K562 (cell line): Measurements from ENCODE around the gene SPON2. TPM values are rescaled to one million over a fixed set of nuclear protein-coding genes. Genes with fewer than 3 reads are reported as not detected.

ENCODE experiments used
- ATAC-seq: fragments of 200-7000 bp; cut with Tn5 transposase; 3 replicates; pipeline ENCODE4 v1.9.1; 2020; ENCODE audit warnings: moderate library complexity
- BruUV-seq: library from RNA; stranded (reverse); fragments of 400-500 nt; replicated peaks from 2 replicates; lab custom pipeline; 2021; lab: Mats Ljungman, UMichigan
- CTCF ChIA-PET: fragments of 300-600 bp; formaldehyde crosslinking; extraction: SDS; loops from one replicate; lab custom pipeline; 2021; ENCODE audit warnings: low intra/inter-chr PET ratio; lab: Yijun Ruan, JAX
- POLR2A ChIA-PET: fragments of 300-600, 350-650 bp; sonication (Branson Sonifier 250); formaldehyde crosslinking; extraction: SDS; loops from one replicate; lab custom pipeline; 2021; ENCODE audit warnings: antibody characterized with exemption, inconsistent platforms; lab: Yijun Ruan, JAX
- DNase-seq, 4 experiments: peaks; one replicate each; pipeline versions ENCODE4 v3.0.0 to v3.0.0-alpha.2; 2011 to 2018; ENCODE audit warnings: low spot score in 3 of 4, mixed read lengths in 3 of 4; ENCODE audit errors: extremely low read depth in 1 of 4
- FAIRE-seq: peaks from 2 replicates; lab custom pipeline; 2011; peaks lifted over from hg19 to GRCh38; lab: Jason Lieb, UNC
- H2AFZ ChIP-seq: 2 replicates; pipeline ENCODE4 v1.6.0; 2011; ENCODE audit warnings: low read depth, low read length, control low read depth, inconsistent platforms
- H3K27ac ChIP-seq: fragments of 200-600 bp; 3 replicates; pipeline ENCODE4 v1.8.0; 2011; ENCODE audit warnings: low read depth, mild to moderate bottlenecking, control low read depth, inconsistent platforms, low read length, moderate library complexity, mixed read lengths; ENCODE audit errors: extremely low read depth
- H3K27me3 ChIP-seq, 2 experiments: fragments of 300-600 bp in 1 of 2; 2 replicates in 1 of 2; 3 replicates in 1 of 2; pipeline versions ENCODE4 v1.6.0 to v1.8.0; 2011; ENCODE audit warnings: inconsistent platforms in 2 of 2, low read length in 2 of 2, mild to moderate bottlenecking in 1 of 2, mixed read lengths in 1 of 2, moderate library complexity in 1 of 2; ENCODE audit not compliant: control insufficient read depth in 2 of 2, insufficient read depth in 2 of 2
- H3K36me3 ChIP-seq: fragments of 300-600 bp; 3 replicates; pipeline ENCODE4 v1.8.0; 2011; ENCODE audit warnings: mild to moderate bottlenecking, low read length, inconsistent platforms; ENCODE audit not compliant: control insufficient read depth, insufficient read depth
- H3K4me1 ChIP-seq, 2 experiments: fragments of 200-600 bp in 1 of 2; replicated peaks in 1 of 2; 2 replicates in 1 of 2; 3 replicates in 1 of 2; pipeline versions ENCODE4 v1.5.1 to v1.8.0; 2011; ENCODE audit warnings: inconsistent platforms in 2 of 2, low read length in 2 of 2, mild to moderate bottlenecking in 1 of 2, mixed read lengths in 1 of 2, moderate library complexity in 1 of 2; ENCODE audit not compliant: control insufficient read depth in 2 of 2, insufficient read depth in 2 of 2
- H3K4me2 ChIP-seq: 2 replicates; pipeline ENCODE4 v1.6.1; 2011; ENCODE audit warnings: low read length, control low read depth, inconsistent platforms, mixed read lengths; ENCODE audit not compliant: insufficient read depth
- H3K4me3 ChIP-seq: fragments of 200-600 bp; sonication (generic), shearing (Covaris generic); 2 replicates; pipeline ENCODE4 v1.5.1; 2016; ENCODE audit warnings: control low read depth, inconsistent platforms
- H3K79me2 ChIP-seq: fragments of 200-600 bp; 3 replicates; pipeline ENCODE4 v1.8.0; 2011; ENCODE audit warnings: low read length, inconsistent platforms; ENCODE audit not compliant: control insufficient read depth, insufficient read depth
- H3K9ac ChIP-seq, 2 experiments: 2 replicates each; pipeline versions ENCODE4 v1.6.0 to v1.6.1; 2011; ENCODE audit warnings: low read depth in 2 of 2, low read length in 2 of 2, control low read depth in 1 of 2, inconsistent platforms in 1 of 2, mild to moderate bottlenecking in 1 of 2, mixed read lengths in 1 of 2; ENCODE audit not compliant: insufficient read depth in 1 of 2
- H3K9me1 ChIP-seq: one replicate; pipeline ENCODE4 v1.6.0; 2011; ENCODE audit warnings: inconsistent platforms, mild to moderate bottlenecking, low read length, moderate library complexity; ENCODE audit not compliant: control insufficient read depth, insufficient read depth
- H3K9me3 ChIP-seq: replicated peaks from 2 replicates; pipeline ENCODE4 v1.5.1; 2011; ENCODE audit warnings: low read depth, low read length, inconsistent platforms; ENCODE audit not compliant: control insufficient read depth, insufficient read depth
- H4K20me1 ChIP-seq: replicated peaks from 2 replicates; pipeline ENCODE4 v1.6.1; 2011; ENCODE audit warnings: low read length, inconsistent platforms, mixed read lengths; ENCODE audit not compliant: control insufficient read depth, insufficient read depth
- ARID2 ChIP-seq: fragments of 450-650 bp; IDR thresholded peaks from 2 replicates; pipeline ENCODE4 v1.6.1; 2017; ENCODE audit warnings: antibody characterized with exemption, mild to moderate bottlenecking
- E2F5 ChIP-seq: sonication (generic); formaldehyde crosslinking; IDR thresholded peaks from 2 replicates; pipeline ENCODE4 v1.8.0; 2022; ENCODE audit warnings: mild to moderate bottlenecking, missing genetic modification reagents
- HDAC3 ChIP-seq: fragments of 450-650 bp; IDR thresholded peaks from 2 replicates; pipeline ENCODE4 v1.6.1; 2018; ENCODE audit warnings: borderline replicate concordance, mild to moderate bottlenecking, moderate library complexity; ENCODE audit not compliant: partially characterized antibody
- HDAC8 ChIP-seq: fragments of 450-650 bp; IDR thresholded peaks from 2 replicates; pipeline ENCODE4 v1.6.1; 2016; ENCODE audit warnings: mild to moderate bottlenecking, missing genetic modification characterization, moderate library complexity, missing compliant biosample characterization
- MYBL2 ChIP-seq, 2 experiments: fragments of 450-650 bp in 1 of 2; sonication (generic) in 1 of 2; formaldehyde crosslinking in 1 of 2; IDR thresholded peaks; 2 replicates each; pipeline versions ENCODE4 v1.6.1 to v1.8.1; 2017 to 2022; ENCODE audit warnings: borderline replicate concordance in 1 of 2, inconsistent platforms in 1 of 2, low read depth in 1 of 2, mild to moderate bottlenecking in 1 of 2, missing genetic modification reagents in 1 of 2, moderate library complexity in 1 of 2
- NR2C2 ChIP-seq, 2 experiments: fragments of 200-800 bp in 1 of 2; sonication (Bioruptor generic) in 1 of 2; sonication (generic) in 1 of 2; formaldehyde crosslinking in 1 of 2; IDR thresholded peaks; 2 replicates each; pipeline versions ENCODE4 v1.6.1 to v1.8.0; 2016 to 2022; ENCODE audit warnings: mild to moderate bottlenecking in 1 of 2, missing compliant biosample characterization in 1 of 2, missing genetic modification characterization in 1 of 2, missing genetic modification reagents in 1 of 2
- PHB ChIP-seq: fragments of 250-450 bp; sonication (Bioruptor Pico); IDR thresholded peaks from 2 replicates; pipeline ENCODE4 v1.5.0; 2021
- WGBS: fragments of 100-300 bp; shearing (Covaris generic); methylation state at CpG from one replicate; pipeline ENCODE4 v1.1.6; 2016; ENCODE audit warnings: low coverage, mixed read lengths; ENCODE audit not compliant: insufficient coverage; ENCODE audit errors: missing lambda C conversion rate; 5-methylcytosine and 5-hydroxymethylcytosine counted together
- in situ Hi-C: fragments of 300-500 bp; cut with MboI; formaldehyde crosslinking; loops from 4 replicates; pipeline ENCODE4 v1.15.0; 2018; ENCODE audit warnings: inconsistent platforms, mixed read lengths
- intact Hi-C: fragments of 100-400 bp; cut with micrococcal nuclease; formaldehyde crosslinking; loops from 2 replicates; pipeline ENCODE4 v1.14.2; 2022
- polyA plus RNA-seq, 8 experiments: library from polyadenylated mRNA; depleted of rRNA in 4 of 8; stranded (reverse) in 5 of 8; unstranded in 3 of 8; fragments of >200 nt; fragmentation: Nextera tagmentation in 2 of 8; fragmentation: Illumina TruSeq in 1 of 8; extraction: Ambion mirVana in 2 of 8; extraction: Trizol in 1 of 8; gene quantifications; 2 replicates each; pipeline versions ENCODE4 v1.2.1 to v1.2.3, GENCODE V29; 2011 to 2014; ENCODE audit warnings: inconsistent platforms in 1 of 8, missing spikeins in 1 of 8
- total RNA-seq, 7 experiments: library from RNA; depleted of rRNA in 6 of 7; stranded (reverse); fragments of >200 nt in 6 of 7; fragmentation: Illumina TruSeq in 2 of 7; extraction: Trizol in 2 of 7; gene quantifications; 2 replicates each; pipeline versions ENCODE4 v1.2.1 to v1.2.3, GENCODE V29; 2011 to 2021; ENCODE audit warnings: low replicate concordance in 1 of 7

Gene SPON2
- total and polyA plus RNA-seq, 9 of the 15 experiments (the other 6 are each of a cell fraction or from before 2014, with no cell fraction given): 0.21 to 2.2 (median 0.83) TPM

GRCh38 chr4:1164956-1165545 lies 7.3 kb downstream of the SPON2 start:
- H3K27ac ChIP-seq: no peak overlapping the region
- ATAC-seq (no peak), FAIRE-seq (no peak), DNase-seq (no peak)
- H3K9me1 ChIP-seq: no peaks in the 10 kb centered on the region
- H4K20me1 ChIP-seq: no peaks in the 10 kb centered on the region
- H3K79me2 ChIP-seq: no peaks in the 10 kb centered on the region
- ChIA-PET CTCF (interaction anchor here (0.6 kb wide), 1 partner anchor 464 kb away, joined by 3 read pairs; no protein-coding TSS in a partner anchor), POLR2A (interaction anchor here (0.6 kb wide), 1 partner anchor 374 kb away, joined by 3 read pairs; no protein-coding TSS in a partner anchor)
- H3K27me3 ChIP-seq: peaks cover 2 to 4% of the 10 kb centered on the region in 2 experiments; a peak in 3 of 5 replicates
- H3K9me3 ChIP-seq: no peaks in the 10 kb centered on the region
- intact Hi-C loops: loop anchor here (5.0 kb wide), 1 partner anchor 37 kb away; no protein-coding TSS in a partner anchor
- H3K4me3 ChIP-seq: no peak overlapping the region
- no peak overlapping the region for H2AFZ ChIP-seq
- H3K36me3 ChIP-seq: no peaks in the 10 kb centered on the region
- no peak overlapping the region for H3K4me2 ChIP-seq
- 28% methylated on average over 13 of the region's 13 CpGs for WGBS
- no TSS peak for BruUV-seq
- no peak overlapping the region for H3K9ac ChIP-seq
- H3K4me1 ChIP-seq: peaks cover 5 to 39% of the 10 kb centered on the region in 2 experiments; a peak in 2 of 5 replicates
- in situ Hi-C loops: no loop called here
- TF ChIP-seq HDAC8 (no peak), PHB (no peak), E2F5 (CRISPR knock-in tag) (no peak), HDAC3 (no peak), NR2C2 (CRISPR knock-in tag; IDR thresholded peaks at IDR 0.05) (no peak), NR2C2 (tag; IDR thresholded peaks at IDR 0.05) (no peak), ARID2 (no peak), MYBL2 (IDR thresholded peaks at IDR 0.05; ENCODE audit: low read depth) (no peak), MYBL2 (CRISPR knock-in tag; IDR thresholded peaks at IDR 0.05; ENCODE audit: borderline replicate concordance) (no peak)
